HK-2 (cell line): ENCODE measurements around the gene NTMT1.
"Not testable (repeated sequence)": the region's sequence is repeated elsewhere in the genome, so short reads cannot be mapped to it uniquely, and the experiment has no call there.

Source experiments
- DNase-seq: peaks from one replicate; pipeline ENCODE4 v3.0.0-alpha.2; 2018; ENCODE audit not compliant: unreplicated experiment

The NTMT1 gene

GRCh38 chr9:129654554-129655040, 28.6 kb downstream of the NTMT1 start:
- DNase-seq, result no peak

GRCh38 chr9:129655154-129655553, 29.2 kb downstream of the NTMT1 start:
- DNase-seq, result no peak

GRCh38 chr9:129655696-129656095, 29.7 kb downstream of the NTMT1 start:
- no peak for DNase-seq

DNA sequence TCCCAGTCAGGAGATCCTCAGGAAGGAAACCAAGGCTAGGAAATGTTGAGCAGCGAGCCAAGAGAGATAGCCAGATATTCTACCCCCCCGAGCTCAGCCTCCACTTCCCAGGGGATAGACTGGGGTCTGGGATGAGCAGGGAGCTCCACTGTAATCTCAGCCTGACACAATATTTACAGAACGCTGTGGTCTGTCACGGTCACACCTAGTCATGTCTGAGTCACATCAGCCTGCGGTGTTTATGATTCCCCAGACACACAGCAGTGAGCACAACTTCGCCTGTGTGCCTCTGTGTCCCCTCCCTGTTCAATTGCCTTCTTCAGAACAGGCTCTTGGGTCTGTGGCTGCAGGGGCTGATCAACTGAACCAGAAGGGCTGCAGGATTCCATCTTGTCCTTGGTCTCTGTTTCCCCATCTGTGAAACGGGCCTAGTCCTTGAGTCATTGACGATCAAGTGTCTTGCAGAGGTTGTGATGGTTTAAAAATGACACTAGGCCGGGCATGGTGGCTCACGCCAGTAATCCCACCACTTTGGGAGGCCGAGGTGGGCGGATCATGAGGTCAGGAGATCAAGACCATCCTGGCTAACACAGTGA, 30.9 kb downstream of the NTMT1 start:
- DNase-seq, result peak; percentile 44

- no peak for DNase-seq
Measured at GRCh38 chr9:129661029-129661428, 35.1 kb downstream of the NTMT1 start.

GRCh38 chr9:129662239-129662638, 36.3 kb downstream of the NTMT1 start:
- not testable (repeated sequence) for DNase-seq

DNA sequence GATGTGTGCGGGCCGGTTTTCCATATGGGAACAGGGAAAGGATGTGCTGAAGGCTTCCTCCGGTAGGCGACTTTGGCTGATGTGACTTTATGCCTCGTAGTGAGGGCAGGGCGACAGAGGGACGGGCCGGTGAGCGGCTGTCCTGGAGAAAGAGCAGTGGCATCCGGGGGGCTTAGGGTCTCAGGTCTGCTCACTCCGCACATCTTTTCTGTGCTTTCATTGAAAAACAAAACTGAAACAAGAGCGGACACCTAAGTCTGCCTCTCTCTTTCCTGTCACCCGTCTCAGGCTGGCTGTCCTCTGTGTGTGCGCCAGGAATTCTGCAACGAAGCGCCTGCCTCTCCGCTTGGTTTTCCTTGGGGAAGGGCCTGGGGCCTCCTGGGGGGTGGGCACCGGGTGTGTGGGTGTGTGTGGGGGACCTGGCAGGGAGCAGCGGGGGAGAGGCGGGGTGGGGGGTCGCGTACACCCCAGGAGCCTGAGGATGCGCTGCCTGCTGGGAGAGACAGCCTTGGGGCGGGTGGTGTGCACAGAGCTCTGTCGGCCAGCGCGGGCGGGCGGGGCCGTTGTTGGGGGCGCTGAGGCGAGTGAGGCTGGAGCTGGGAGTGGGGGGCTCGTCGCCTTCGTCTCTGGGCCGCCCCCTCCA, 38.9 kb downstream of the NTMT1 start:
- DNase-seq, result no peak

GRCh38 chr9:129665389-129665775, 39.4 kb downstream of the NTMT1 start, which contains the start of gene PRRX2:
Gene PRRX2, plus strand, starts transcription at chr9:129665647. Its CDS starts 221 bp downstream, at chr9:129665868.
- no peak for DNase-seq

- DNase-seq, result no peak
Measured at GRCh38 chr9:129665814-129666520, 40.0 kb downstream of the NTMT1 start.

DNA sequence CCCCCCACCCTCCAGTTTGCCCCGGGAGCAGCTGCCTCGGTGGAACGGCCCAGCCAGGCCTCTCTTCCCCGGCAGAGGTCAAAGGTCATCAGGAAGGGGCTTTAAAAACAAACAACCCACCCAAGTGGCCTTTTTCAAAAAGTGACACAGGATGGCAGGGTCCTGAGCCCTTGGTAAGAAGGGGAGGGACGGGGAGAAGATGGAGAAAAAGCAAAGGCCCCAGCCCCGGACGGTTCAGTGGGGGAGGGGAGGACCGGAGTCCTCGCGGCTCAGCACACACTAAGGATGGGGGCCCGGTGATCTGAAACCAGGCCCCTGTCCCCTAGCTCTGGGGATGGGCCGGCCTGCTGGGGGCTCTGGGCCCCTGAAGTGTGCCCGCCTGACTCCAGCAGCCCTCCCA, 40.6 kb downstream of the NTMT1 start:
- DNase-seq, result no peak

DNA sequence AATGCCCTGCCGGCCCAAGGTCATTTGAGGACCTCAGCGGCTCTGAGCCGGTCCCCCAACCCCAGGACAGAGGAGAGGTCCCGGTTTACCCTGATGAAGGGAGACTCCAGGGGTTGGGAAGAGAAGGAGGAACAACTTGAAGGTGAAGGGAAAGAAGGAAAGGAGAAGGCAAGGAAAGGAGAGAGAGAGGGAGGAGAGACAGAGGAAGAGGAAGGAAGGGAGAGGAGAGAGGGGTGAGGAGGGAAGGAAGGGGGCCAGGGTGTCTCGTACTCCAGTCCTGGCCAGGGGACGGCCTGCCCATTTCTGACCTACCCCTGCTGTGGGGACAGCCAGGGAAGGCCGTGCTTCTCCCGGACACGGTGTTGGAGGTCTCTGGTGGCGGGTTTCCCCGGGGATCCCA, 41.4 kb downstream of the NTMT1 start:
- DNase-seq, result no peak

DNA sequence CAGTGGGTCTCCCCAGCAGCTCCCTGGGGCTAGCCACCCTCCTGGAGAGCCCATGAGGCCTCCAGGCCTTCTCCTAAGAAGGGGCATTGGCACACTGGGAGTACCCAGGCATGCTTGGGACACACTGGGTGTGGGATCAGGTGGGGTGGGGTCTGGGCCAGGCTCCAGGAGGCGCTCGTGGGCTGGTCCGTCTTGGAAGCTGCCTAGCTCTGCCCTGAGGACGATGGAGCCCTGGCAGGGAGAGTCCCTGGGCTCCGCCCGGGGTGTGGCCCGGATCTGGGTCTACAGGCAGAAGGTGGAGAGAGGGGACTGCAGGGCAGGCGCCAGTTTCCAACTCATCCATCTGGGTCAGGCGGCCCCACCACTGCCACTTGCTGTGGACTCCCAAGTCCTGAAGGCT, 41.9 kb downstream of the NTMT1 start:
- no peak for DNase-seq

GRCh38 chr9:129669141-129669718, 43.3 kb downstream of the NTMT1 start:
- peak; percentile 34 for DNase-seq

- no peak for DNase-seq
Measured at GRCh38 chr9:129669946-129670345, 44.0 kb downstream of the NTMT1 start.

- DNase-seq, result no peak
Measured at GRCh38 chr9:129671065-129671464, 45.1 kb downstream of the NTMT1 start.

DNA sequence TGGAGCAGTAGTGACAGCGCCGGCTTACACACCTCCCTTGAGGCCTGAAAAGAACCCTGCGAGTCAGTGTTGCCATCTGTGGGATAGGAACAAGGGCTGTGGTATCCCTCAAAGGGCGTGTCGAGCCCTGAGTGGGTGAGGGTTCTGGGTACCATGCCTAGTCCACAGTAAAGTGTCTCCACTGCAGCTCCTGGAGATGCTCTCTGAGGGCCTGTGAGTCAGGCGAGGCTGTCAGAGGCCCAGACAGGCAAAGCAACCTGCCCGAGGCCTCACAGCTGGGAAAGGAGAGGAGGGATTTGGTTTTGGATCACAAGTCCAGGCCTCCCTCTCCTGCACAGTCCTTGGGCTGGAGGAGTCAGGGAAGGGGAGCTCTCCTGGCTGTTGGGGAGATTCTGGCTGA, 45.6 kb downstream of the NTMT1 start:
- DNase-seq, result no peak

DNA sequence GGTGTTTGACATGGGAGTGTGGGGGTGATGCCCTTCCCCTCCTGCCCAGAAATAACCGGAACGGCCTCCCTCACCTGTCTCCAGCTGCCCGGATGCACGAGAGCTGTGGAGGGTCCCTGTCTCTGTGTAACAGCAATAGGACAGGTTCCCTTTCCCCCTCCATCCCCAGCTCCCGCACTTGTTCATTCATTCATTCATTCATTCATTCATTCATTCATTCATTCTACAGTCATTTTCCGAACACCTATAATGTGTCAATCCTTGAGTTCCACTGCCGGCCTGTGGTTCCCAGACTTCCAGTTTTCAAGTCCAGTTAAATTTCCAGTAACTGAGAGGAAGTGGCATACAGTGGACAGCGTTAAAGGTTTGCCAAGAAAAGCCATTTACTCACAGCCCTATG, 46.7 kb downstream of the NTMT1 start:
- no peak for DNase-seq

GRCh38 chr9:129673602-129674001, 47.6 kb downstream of the NTMT1 start:
- DNase-seq, result no peak

GRCh38 chr9:129674229-129674628, 48.3 kb downstream of the NTMT1 start:
- DNase-seq, result no peak

DNA sequence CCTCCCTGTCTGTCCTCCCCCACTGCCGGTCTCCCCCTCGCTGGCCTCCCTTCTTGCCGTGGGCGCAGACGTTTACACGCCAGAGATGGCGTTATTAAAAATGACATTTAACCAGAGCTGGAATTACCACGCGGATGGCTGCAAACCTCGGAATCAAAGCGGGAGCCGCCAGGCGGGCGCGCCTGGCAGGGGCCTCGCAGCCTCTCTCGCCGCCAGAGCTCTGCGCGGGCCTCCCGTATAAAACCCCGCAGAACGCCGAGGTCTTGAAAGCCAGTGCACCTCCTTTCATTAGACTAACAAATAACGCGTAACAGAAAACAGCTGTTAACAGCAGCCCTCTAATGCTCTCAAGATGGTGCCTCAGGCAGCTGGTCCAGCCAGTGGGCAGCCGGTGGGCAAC, 49.7 kb downstream of the NTMT1 start:
- DNase-seq, result no peak

- no peak for DNase-seq
Measured at GRCh38 chr9:129676287-129676686, 50.3 kb downstream of the NTMT1 start.

DNA sequence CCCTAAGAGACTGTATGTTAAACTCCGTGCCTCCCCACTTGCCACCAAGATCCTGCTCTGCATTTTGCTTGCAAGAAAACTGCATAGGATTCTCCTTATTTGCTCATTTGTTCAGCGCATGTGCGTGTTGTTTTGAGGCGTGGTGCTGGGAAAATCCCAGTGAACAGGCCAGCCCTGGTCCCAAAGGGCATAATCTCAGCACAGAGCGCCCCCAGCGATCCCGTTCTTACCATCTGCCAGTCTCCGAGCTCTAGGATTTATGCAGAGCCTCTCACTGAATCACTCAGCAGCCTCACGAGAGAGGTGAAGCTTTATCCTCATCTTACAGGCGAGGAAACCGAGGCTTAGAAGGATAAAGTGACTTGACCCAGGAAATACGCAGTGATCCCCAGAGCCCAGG, 51.0 kb downstream of the NTMT1 start:
- no peak for DNase-seq

DNA sequence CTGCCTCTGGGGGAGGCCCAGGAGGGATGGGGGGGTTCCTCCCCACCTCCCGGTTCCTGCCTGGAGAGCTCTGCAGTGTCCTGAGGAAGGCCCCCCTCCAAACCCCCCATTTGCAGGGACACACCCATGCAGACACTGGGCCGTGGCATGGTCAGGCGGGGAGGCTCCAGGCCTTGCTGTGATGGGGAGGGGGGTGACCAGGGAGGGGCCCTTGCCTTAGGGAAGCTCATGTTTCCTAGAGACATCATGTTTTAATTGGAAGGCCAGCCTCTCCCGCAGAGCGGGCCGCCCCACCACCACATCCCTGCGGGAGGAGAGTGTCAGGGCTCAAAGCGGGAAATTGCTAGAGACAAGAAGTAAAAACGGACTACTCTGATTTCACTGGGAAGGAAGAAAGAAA, 51.5 kb downstream of the NTMT1 start:
- no peak for DNase-seq
